Activated CD4-positive, alpha-beta memory T cell treated with anti-CD3 and anti-CD28 coated beads, Interleukin-2, amount 10 ng/mL, durations not matched to agents 7 days and 5 days (primary cell): ENCODE results near the gene COL4A3. TPM values are rescaled to one million over a fixed set of nuclear protein-coding genes. Genes with fewer than 3 reads are reported as not detected.

Experiments
- CTCF ChIA-PET: fragments of 350-600 bp; sonication (Branson Sonifier 250); formaldehyde crosslinking; loops from one replicate; lab custom pipeline; 2021; ENCODE audit warnings: antibody characterized with exemption, inconsistent platforms; lab: Charles Lee
- POLR2A ChIA-PET: fragments of 350-600 bp; sonication (Branson Sonifier 250); formaldehyde crosslinking; loops from one replicate; lab custom pipeline; 2021; ENCODE audit warnings: antibody characterized with exemption; lab: Charles Lee
- DNase-seq: peaks from one replicate; pipeline ENCODE4 v3.0.0-alpha.2; 2020
- H3K27ac Mint-ChIP-seq: one replicate; pipeline ENCODE4 v1.8.0; 2021; ENCODE audit warnings: mild to moderate bottlenecking, mixed read lengths
- H3K27me3 Mint-ChIP-seq: one replicate; pipeline ENCODE4 v1.8.0; 2021; ENCODE audit warnings: mixed read lengths
- H3K36me3 Mint-ChIP-seq: one replicate; pipeline ENCODE4 v1.8.0; 2021; ENCODE audit warnings: low read depth, mixed read lengths
- H3K4me1 Mint-ChIP-seq: one replicate; pipeline ENCODE4 v1.8.0; 2021; ENCODE audit warnings: mixed read lengths
- H3K4me3 Mint-ChIP-seq: one replicate; pipeline ENCODE4 v1.8.0; 2021; ENCODE audit warnings: mild to moderate bottlenecking, mixed read lengths
- H3K9me3 Mint-ChIP-seq: one replicate; pipeline ENCODE4 v1.8.0; 2021; ENCODE audit warnings: mixed read lengths
- total RNA-seq, 2 experiments: library from RNA; stranded (reverse); gene quantifications; one replicate each; pipeline ENCODE4 v1.2.3, GENCODE V29; 2021

The COL4A3 gene
- total RNA-seq, 2 experiments from 2014 or later, result 0.13 TPM; not detected in 1

DNA sequence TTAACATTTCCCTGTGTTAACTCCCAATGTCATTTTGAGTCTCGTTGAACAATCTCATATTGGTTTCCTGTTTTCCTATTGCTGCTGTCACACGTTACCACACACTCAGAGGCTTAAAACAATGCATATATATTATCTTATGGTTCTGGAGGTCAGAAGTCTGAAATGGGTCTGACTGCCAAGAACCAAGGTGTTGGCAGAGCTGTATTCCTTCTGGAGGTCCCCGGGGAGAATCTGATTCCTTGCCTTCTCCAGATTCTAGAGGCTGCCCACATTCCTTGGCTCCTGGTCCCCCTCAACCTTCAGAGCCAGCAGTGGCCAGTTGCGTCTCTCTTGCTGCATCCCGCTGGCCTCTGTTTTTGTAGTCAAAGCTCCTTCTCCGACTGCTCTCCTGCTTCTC is 18.0 kb upstream of the COL4A3 start:
- no peak for DNase-seq
- Mint-ChIP-seq H3K36me3 (no peaks in the 10 kb centered on the region), H3K27me3 (peaks cover 25% of the 10 kb centered on the region), H3K9me3 (no peaks in the 10 kb centered on the region), H3K4me3 (no peak overlapping the region), H3K4me1 (no peaks in the 10 kb centered on the region), H3K27ac (no peak overlapping the region)
- CTCF ChIA-PET, result no interaction called here
- POLR2A ChIA-PET, result no interaction called here

DNA sequence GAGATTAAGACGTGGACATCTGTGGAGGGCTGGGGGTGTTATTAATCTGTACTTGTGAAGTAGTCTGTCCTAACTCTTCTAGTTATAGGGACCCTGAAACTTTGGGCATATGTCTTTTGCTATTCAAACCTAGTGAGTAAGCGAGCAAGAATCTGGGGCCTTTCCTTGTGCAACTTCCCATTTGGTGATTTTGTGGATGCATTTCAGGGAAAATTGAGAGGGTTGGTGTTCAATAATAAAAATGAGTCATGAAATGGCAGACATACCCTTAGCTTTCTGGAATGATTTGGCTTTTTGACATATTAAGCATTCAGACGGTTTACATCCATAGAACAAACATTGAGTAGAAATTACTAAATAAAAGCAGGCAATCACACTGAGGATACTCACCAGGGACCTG is 17.4 kb upstream of the COL4A3 start:
- POLR2A ChIA-PET, result no interaction called here
- no peak for DNase-seq
- Mint-ChIP-seq H3K4me3 (no peak overlapping the region), H3K4me1 (no peaks in the 10 kb centered on the region), H3K36me3 (no peaks in the 10 kb centered on the region), H3K27ac (no peak overlapping the region), H3K27me3 (peaks cover 25% of the 10 kb centered on the region), H3K9me3 (no peaks in the 10 kb centered on the region)
- CTCF ChIA-PET, result no interaction called here

DNA sequence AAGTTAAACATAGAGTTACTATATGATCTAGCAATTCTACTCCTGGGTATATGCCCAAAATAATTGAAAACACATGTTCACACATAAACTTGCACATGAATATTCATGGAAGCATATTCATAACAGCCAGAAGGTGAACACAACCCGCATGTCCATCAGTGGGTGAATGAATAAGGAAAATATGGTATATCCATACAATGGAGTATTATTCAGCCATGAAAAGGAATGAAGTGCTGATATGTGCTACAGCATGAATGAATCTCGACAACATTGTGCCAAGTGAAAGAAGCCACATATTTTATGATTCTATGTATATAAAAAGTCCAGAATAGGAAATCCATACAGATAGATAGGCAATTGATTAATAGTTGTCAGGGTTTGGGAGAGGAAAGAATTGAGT is 16.3 kb upstream of the COL4A3 start:
- peaks cover 21% of the 10 kb centered on the region for H3K27me3 Mint-ChIP-seq
- ChIA-PET CTCF (no interaction called here), POLR2A (no interaction called here)
- H3K9me3 Mint-ChIP-seq, result no peaks in the 10 kb centered on the region
- no peak for DNase-seq
- no peak overlapping the region for H3K27ac Mint-ChIP-seq
- no peak overlapping the region for H3K4me3 Mint-ChIP-seq
- H3K4me1 Mint-ChIP-seq, result no peaks in the 10 kb centered on the region
- no peaks in the 10 kb centered on the region for H3K36me3 Mint-ChIP-seq

DNA sequence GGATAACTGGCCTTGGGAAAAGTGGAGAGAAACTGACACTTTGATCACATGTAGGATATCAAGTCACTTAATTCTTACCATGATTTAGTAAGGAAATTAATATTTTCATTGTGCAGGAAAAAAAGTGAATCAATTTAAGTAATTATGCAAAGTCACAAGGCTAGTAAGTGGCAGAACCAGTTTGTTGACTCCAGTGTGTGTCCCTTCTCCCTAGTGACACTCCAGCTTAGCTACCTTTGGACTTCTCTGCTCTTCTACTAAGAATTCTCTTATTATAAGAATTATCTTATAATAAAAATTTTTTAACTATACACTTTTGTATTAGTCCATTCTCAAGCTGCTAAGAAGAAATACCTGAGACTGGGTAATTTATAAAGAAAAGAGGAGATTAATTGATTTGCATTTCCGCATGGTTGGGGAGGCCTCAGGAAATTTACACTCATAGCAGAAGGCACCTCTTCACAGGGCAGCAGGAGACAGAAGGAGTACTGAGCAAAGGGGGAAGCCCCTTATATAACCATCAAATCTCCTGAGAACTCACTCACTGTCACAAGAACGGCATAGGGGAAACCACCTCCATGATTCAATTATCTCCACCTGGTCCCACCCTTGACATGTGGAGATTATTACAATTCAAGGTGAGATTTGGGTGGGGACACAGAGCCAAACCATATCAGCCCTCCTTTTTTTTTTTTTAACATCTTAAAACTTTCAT is 14.0 kb upstream of the COL4A3 start:
- CTCF ChIA-PET, result no interaction called here
- Mint-ChIP-seq H3K27me3 (peaks cover 22% of the 10 kb centered on the region), H3K4me3 (no peak overlapping the region), H3K36me3 (no peaks in the 10 kb centered on the region), H3K4me1 (no peaks in the 10 kb centered on the region), H3K27ac (no peak overlapping the region), H3K9me3 (no peaks in the 10 kb centered on the region)
- POLR2A ChIA-PET, result no interaction called here
- no peak for DNase-seq

DNA sequence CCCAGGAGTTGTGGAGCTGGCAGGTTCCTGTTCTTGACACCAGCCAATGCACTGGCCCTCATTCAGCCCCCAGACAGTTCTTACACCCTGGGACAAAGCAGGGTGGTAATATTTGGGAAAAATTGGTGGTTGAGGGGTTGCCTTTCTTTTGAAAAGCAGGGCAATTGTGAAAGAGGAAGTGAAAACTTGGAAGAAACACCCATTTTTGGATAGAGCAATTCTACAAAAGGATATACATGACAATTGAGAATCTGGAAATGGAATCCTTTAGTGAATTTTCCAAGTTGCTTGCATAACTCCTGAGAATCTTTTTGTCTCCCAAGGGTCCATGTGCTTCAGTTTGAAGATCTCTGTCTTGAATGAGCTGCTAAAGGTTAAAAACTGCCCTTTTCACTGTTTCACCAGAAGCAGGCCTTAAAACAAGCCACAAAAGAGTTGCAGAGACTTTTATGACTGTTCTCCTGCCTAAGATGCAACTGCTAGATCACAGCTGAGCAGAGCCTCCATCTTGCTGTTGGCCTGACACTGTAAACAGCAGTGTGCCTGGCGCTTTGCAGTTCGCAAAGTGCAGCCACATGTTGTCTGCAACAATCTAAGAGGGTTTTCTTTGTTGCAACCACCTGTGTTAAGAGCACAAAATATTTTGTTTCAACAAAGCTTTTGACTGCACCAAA is 12.2 kb upstream of the COL4A3 start:
- Mint-ChIP-seq H3K36me3 (no peaks in the 10 kb centered on the region), H3K4me1 (no peaks in the 10 kb centered on the region), H3K9me3 (no peaks in the 10 kb centered on the region), H3K27me3 (peaks cover 19% of the 10 kb centered on the region), H3K4me3 (no peak overlapping the region), H3K27ac (no peak overlapping the region)
- no peak for DNase-seq
- ChIA-PET POLR2A (no interaction called here), CTCF (no interaction called here)

DNA sequence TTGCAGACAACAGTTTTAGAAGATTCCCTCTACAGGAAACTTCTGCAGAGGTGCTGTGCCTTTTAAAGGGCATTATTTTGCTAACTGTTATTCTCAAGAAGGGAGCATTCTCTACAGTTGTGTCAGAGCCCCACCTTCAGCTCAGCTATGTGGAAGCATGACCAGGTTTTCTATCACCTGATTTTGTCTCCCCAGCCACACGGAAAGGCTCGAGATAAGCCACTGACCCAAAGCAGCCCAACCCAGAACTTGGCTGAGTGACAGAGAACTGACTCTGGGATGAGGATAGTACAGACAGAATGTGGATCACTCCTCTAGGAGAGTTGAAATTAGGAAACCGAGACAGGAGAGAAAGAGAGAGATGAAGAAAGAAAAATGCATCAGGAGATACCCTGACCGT is 11.1 kb upstream of the COL4A3 start:
- Mint-ChIP-seq H3K27ac (no peak overlapping the region), H3K4me1 (no peaks in the 10 kb centered on the region), H3K4me3 (no peak overlapping the region), H3K27me3 (peaks cover 22% of the 10 kb centered on the region), H3K9me3 (no peaks in the 10 kb centered on the region), H3K36me3 (no peaks in the 10 kb centered on the region)
- DNase-seq, result no peak
- POLR2A ChIA-PET, result no interaction called here
- CTCF ChIA-PET, result no interaction called here

DNA sequence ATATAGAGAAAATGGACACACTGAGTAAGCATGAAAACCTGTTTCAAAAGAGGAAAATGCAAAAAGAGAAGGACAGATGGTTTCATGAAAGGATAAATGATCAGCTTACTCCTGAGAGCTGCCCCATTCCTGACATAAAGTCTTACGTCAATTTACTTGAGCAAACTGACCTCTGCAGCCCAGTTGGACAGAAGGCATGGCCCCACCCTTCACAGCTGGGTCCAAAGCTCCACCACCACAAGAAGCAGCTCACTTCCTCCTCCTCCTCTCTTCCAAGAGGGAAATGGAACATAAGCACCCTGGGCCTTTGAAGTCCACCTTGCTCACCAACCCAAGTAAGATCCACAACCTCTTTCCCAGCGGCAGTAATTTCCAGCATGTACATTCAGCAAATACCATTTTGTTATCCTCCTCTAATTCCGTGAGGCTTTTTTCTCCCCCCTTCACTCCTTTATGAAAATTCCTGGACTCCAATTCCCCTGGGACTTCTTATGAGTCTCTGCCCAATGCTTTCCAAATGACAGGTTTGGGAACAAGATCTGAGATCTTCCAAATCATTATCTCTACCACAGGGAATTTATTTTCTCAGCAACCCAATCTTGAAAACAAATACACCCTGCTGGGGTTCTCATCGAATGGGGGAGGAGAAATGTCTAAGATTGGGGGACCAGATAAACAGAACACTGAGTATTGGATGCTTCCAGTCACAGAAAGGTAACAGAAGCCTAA is 10.5 kb upstream of the COL4A3 start:
- Mint-ChIP-seq H3K27me3 (peaks cover 22% of the 10 kb centered on the region), H3K9me3 (no peaks in the 10 kb centered on the region), H3K4me1 (no peaks in the 10 kb centered on the region), H3K36me3 (no peaks in the 10 kb centered on the region), H3K27ac (no peak overlapping the region), H3K4me3 (no peak overlapping the region)
- ChIA-PET POLR2A (no interaction called here), CTCF (no interaction called here)
- no peak for DNase-seq

DNA sequence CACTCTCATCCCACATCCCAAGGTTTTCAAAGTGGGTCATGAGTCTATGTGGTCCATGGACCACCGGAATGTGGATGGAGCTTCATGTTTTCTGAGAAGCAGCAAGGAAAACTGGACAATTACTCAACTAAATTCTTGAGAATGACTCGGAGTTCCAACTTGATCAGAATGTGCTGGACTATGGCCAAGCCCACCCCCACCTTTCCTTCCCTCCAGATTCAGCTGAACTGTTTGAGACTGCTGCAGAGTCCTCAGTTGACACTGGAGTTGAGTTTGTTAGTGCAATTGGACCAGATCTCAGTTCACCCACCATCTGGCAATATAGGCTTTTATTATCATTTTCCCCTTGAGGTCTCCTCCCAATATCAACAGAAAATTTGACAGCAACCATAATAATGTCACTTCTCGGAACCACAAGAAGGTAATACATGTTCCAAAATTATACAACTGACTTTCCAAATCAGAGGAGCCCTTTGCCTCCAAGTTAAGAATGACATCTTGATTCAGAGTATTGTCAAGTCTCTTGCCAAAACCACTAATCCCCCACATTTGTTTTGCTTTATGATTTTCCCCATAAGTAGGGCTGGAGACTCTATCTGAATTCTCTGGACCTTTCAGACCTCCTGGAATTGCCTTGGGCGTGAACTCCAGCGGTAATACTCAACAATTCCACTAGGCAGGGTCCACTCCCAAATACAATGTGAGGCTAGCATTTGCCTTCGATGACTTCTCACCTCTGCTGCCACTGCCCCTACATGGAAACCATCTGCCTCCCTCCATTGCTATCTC is 9.2 kb upstream of the COL4A3 start:
- Mint-ChIP-seq H3K4me3 (no peak overlapping the region), H3K4me1 (no peaks in the 10 kb centered on the region), H3K27ac (no peak overlapping the region), H3K9me3 (no peaks in the 10 kb centered on the region), H3K36me3 (no peaks in the 10 kb centered on the region), H3K27me3 (peaks cover 25% of the 10 kb centered on the region)
- ChIA-PET CTCF (no interaction called here), POLR2A (no interaction called here)
- DNase-seq, result no peak

DNA sequence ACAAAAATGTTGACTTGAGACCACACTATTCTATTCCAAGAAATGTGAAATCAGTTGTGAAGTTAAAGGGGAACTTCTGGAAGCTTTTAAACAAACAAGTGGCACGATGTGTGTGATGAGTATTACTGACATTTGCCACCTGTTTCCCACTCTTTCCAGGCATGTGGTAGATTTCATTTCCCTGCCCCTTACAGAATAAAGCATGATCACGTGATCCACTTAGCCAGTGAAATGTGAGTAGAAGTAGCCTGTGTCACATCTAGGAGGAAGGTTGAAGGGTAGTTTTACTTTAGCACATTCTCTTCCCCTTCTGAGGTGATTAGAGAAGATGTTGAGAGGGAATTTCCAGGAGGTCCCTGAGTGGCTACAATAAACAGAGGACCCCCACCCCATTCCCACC is 4.3 kb upstream of the COL4A3 start:
- POLR2A ChIA-PET, result no interaction called here
- CTCF ChIA-PET, result no interaction called here
- Mint-ChIP-seq H3K4me3 (no peak overlapping the region), H3K9me3 (no peaks in the 10 kb centered on the region), H3K4me1 (peaks cover 8% of the 10 kb centered on the region), H3K36me3 (no peaks in the 10 kb centered on the region), H3K27ac (no peak overlapping the region), H3K27me3 (peaks cover 56% of the 10 kb centered on the region)
- no peak for DNase-seq

DNA sequence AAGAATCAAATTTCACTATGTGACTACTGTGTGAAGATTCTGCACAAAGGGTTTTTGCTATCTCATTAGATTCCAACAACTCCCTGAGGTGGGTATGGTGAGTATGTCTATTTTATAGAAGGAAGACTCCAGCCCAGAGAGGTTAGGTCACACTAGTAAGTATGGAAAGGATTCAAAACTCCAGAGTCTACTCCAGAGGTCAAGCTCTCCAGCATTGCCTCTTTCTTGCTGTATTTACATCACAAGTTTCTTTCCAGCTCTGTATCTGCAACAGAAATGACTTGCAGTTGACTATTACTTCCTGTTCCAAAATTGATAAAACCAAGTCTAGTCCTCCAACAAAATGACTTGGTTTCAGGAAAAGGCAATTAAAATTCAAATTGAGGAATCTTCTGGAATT is 2.5 kb upstream of the COL4A3 start:
- ChIA-PET CTCF (interaction anchor here (1.0 kb wide), 1 partner anchor 76 kb away, joined by 3 read pairs; no protein-coding TSS in a partner anchor), POLR2A (no interaction called here)
- Mint-ChIP-seq H3K27me3 (peaks cover 64% of the 10 kb centered on the region), H3K27ac (no peak overlapping the region), H3K4me3 (no peak overlapping the region), H3K36me3 (no peaks in the 10 kb centered on the region), H3K4me1 (peaks cover 11% of the 10 kb centered on the region), H3K9me3 (no peaks in the 10 kb centered on the region)
- DNase-seq, result no peak

DNA sequence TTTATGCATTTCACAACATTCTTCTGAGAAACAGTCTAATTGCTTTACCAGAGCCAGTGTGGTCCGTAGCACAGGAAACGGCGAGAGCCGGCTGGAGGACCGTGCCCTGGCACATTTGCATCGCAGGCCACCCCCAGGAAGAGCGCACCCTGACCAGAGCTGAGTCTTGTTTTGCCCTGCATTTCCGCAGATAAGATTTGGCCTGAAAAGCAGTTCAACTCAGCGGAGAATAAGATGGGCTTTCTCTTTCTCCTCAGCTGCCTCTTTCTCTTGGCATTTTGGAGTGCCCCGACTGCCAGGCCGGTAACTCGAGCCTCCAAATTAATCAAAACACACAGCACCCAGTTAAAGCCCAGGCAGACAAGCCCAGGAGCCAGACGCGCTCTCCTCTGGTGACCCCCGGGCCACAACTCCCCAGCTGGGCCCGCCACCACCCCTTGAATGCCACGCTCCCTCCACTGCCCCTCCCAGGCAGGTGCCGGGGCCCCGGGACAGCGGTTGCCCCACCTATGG is 883 bp upstream of the COL4A3 start:
- ChIA-PET CTCF (no interaction called here), POLR2A (no interaction called here)
- H3K27me3 Mint-ChIP-seq, result peaks cover 71% of the 10 kb centered on the region
- peak overlapping the region; percentile 57 for H3K4me3 Mint-ChIP-seq
- peaks cover 11% of the 10 kb centered on the region for H3K4me1 Mint-ChIP-seq
- H3K9me3 Mint-ChIP-seq, result no peaks in the 10 kb centered on the region
- no peaks in the 10 kb centered on the region for H3K36me3 Mint-ChIP-seq
- H3K27ac Mint-ChIP-seq, result no peak overlapping the region
- no peak for DNase-seq

DNA sequence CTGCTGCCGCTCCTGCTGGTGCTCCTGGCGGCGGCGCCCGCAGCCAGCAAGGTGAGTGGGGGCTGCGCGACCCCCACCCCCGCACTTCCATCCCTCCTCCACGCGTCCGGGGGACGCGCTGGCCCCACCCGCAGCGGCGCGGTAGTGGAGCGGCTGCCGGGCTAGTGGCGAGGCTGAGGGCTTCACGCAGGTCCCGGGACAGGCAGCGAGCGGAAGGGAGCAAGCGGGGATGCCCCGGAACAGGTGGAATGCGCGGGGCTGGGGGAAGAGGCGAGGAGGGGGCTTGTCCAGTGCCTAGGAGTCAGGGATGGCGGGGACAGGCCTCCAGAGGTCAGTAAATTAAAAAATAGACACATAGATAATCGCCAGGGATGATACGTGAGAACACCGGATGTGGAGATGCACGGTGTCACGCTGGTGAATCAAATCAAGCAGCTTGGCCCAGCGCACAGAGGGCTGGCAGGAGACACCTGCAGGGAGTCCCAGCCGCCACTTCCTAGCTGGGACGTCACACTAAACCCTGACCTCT is 403 bp downstream of the COL4A3 start:
- Mint-ChIP-seq H3K9me3 (no peaks in the 10 kb centered on the region), H3K4me1 (peaks cover 11% of the 10 kb centered on the region), H3K27ac (no peak overlapping the region), H3K27me3 (peaks cover 65% of the 10 kb centered on the region), H3K36me3 (no peaks in the 10 kb centered on the region), H3K4me3 (peak overlapping the region; percentile 58)
- peak; percentile 48 for DNase-seq
- ChIA-PET POLR2A (no interaction called here), CTCF (no interaction called here)
